CD4-positive, alpha-beta T cell treated with Interleukin-17A for 1 hour (primary cell): ENCODE data around the gene CCDC102B.

Source experiments
- DNase-seq: peaks from one replicate; pipeline ENCODE4 v3.0.0-alpha.2; 2020

CCDC102B gene

DNA sequence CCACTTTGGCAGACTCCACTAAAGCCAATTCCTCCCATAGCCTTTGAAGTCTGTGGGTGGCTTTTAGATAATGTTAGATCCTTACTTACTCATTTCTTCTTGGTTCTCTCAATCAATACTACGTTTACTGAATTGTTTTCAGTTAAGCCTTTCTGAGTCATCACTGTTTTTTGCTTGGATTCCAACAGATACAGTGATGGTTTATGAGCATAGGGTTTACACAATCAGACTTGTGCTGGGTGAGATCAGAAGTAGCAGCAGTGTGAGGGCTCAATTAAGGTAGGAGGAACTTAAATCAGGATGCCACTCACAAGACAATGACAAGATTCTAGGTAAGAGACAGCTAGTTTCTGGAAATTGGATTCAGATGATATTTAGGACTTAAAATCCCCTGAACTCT lies 305.1 kb downstream of the CCDC102B start:
- DNase-seq: no peak
